Adipocyte (in vitro differentiated cells): ENCODE data around the gene ADRB1.
A peak's percentile ranks its signal among the peaks of the same experiment; 100 is the strongest.

Source experiments
- DNase-seq: peaks from one replicate; pipeline ENCODE4 v3.0.0-alpha.2; 2015; ENCODE audit warnings: low read depth
- H3K27me3 ChIP-seq: replicated peaks from 2 replicates; pipeline ENCODE4 v1.7.0; 2013; ENCODE audit warnings: mild to moderate bottlenecking, low read length, moderate library complexity; ENCODE audit not compliant: control insufficient read depth, insufficient read depth
- H3K36me3 ChIP-seq: 2 replicates; pipeline ENCODE4 v1.7.0; 2013; ENCODE audit warnings: low read length, mild to moderate bottlenecking, moderate library complexity; ENCODE audit not compliant: control insufficient read depth, insufficient read depth, severe bottlenecking
- H3K4me1 ChIP-seq: 2 replicates; pipeline ENCODE4 v1.7.0; 2013; ENCODE audit warnings: mild to moderate bottlenecking, low read length, moderate library complexity; ENCODE audit not compliant: control insufficient read depth, insufficient read depth
- H3K4me3 ChIP-seq: 2 replicates; pipeline ENCODE4 v1.7.0; 2013; ENCODE audit warnings: mild to moderate bottlenecking, low read length, moderate library complexity
- H3K9ac ChIP-seq: 2 replicates; pipeline ENCODE4 v1.7.0; 2013; ENCODE audit warnings: mild to moderate bottlenecking, low read length, moderate library complexity
- H3K9me3 ChIP-seq: 2 replicates; pipeline ENCODE4 v1.7.0; 2013; ENCODE audit warnings: mild to moderate bottlenecking, low read length, moderate library complexity; ENCODE audit not compliant: control insufficient read depth

The ADRB1 gene

DNA sequence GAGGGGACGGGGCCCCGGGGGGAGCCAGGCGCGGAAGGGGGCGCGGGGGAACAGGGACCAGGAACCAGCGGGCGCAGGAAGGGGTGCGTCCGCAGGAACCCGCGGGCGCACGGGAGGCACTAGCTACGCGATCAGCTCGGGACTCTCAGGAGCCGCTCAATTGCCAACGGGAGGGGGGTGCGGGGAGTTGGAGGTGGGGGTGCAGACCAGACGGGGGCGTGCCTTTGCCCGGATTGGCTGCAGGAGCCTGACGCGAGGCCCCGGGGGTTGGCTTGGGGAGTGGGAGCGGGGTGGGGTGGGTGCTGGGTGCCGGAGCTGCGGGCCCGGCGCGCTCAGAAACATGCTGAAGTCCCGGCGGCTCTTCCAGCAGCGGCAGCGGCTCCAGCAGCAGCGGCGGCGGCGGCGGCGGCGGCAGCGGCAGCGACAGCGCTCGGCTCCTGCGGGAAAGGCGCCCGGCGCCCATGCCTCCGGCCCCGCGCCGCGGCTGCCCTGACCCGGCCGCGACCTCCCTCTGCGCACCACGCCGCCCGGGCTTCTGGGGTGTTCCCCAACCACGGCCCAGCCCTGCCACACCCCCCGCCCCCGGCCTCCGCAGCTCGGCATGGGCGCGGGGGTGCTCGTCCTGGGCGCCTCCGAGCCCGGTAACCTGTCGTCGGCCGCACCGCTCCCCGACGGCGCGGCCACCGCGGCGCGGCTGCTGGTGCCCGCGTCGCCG is at the start of gene ADRB1:
Gene ADRB1 (plus strand): TSS at position 335 of the 715 bp plus-strand sequence. CDS start 267 bp downstream, at position 602.
- Histone ChIP-seq H3K4me3 (peak within 1 kb of the TSS; percentile 63), H3K9me3 (no peaks in the 10 kb centered on the region), H3K36me3 (no peaks in the 10 kb centered on the region), H3K27me3 (peaks cover 64% of the 10 kb centered on the region), H3K9ac (no peak within 1 kb of the TSS), H3K4me1 (peaks cover 5% of the 10 kb centered on the region)
- peak; percentile 50 for DNase-seq

DNA sequence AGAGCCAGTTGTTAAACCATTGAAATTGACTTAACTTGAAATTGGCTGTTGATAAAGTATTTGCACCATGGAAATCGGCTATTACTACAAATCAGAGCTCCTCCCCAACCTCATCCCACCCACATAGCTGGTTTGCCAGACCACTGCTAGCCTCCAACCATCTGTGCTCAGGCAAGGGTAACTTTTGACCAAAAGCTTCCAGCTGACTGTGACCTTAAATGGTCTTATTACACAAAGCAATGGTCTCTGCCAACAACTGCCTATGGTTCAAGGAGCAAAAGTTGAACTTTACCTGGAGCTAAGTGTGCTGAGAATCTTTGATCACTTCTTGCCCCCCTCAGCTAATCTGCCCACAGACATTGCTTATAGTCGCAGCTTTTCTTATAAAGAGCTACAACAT is 48.5 kb upstream of the ADRB1 start:
- no peaks in the 10 kb centered on the region for H3K36me3 ChIP-seq
- H3K4me1 ChIP-seq, result peaks cover 39% of the 10 kb centered on the region
- H3K9me3 ChIP-seq, result no peaks in the 10 kb centered on the region
- H3K9ac ChIP-seq, result no peak overlapping the region
- H3K27me3 ChIP-seq, result peaks cover 20% of the 10 kb centered on the region
- H3K4me3 ChIP-seq, result no peak overlapping the region
- DNase-seq, result no peak

DNA sequence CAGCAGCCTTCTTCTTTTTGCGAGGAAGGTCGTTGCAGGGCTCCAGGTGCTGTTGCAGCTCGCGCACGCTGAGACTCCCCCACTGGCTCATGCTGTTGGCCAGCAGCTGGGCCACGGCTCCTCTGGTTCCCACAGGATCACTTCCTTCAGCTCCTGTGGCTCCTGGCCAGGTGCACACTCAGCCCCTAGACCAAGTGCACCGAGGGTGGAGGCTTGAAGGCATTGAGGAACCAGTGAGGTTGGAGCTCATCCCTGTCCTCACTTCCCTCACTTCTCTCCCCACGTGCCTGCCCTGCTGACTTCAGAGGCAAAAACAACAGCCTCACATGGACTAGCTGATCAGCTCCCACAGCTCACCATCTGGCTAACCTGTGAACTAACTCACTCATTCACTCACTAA is 46.2 kb upstream of the ADRB1 start:
- Histone ChIP-seq H3K9ac (no peak overlapping the region), H3K4me3 (no peak overlapping the region), H3K27me3 (peaks cover 24% of the 10 kb centered on the region), H3K9me3 (no peaks in the 10 kb centered on the region), H3K4me1 (peaks cover 35% of the 10 kb centered on the region), H3K36me3 (no peaks in the 10 kb centered on the region)
- DNase-seq, result no peak

DNA sequence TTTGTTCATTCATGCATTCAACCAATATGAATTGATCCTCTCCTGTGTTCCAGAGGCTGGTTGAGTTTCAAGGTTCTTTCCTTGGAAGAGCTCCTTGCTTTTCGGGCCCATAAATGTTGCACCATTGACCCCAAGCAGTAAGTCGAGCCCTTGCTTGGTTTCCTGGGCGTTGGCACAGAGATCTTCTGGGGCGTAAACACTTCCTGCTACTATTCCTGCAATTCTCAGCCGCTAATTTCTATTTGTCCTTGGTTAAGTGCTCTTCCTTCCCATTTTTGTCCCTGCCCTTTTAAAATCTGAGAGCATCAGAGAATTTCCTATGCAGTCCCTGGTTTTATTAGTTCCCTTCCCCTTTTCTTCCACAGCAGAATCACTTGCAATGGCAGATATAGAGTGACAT is 44.1 kb upstream of the ADRB1 start:
- peaks cover 14% of the 10 kb centered on the region for H3K4me1 ChIP-seq
- peaks cover 25% of the 10 kb centered on the region for H3K27me3 ChIP-seq
- H3K9me3 ChIP-seq, result no peaks in the 10 kb centered on the region
- H3K4me3 ChIP-seq, result no peak overlapping the region
- DNase-seq, result no peak
- H3K9ac ChIP-seq, result no peak overlapping the region
- H3K36me3 ChIP-seq, result no peaks in the 10 kb centered on the region

DNA sequence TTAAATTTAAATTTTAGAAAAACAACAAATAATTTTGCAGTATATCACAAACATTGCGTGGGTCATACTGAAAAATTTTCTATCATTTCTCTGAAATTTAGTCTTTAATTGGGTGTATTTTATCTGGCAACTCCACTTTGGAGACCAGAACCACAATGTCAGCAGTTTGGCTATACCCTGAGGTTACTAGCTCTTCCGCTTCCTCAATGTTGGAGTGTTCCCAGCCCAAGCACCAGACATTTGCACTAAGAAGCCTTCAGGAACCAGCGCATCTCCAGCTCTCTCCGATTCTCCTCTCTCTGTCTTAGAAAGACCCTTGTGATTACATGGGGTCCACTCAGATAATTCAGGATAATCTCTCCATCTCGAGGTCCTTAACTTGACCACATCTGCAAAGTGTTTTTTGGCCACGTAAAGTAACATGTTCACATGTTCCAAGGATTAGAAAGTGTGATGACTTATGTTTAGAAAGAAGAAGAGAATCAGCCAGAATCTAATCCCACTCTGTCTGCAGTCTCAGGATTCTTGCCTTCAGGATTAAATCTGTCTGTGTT is 43.1 kb upstream of the ADRB1 start:
- no peaks in the 10 kb centered on the region for H3K9me3 ChIP-seq
- H3K9ac ChIP-seq, result no peak overlapping the region
- no peak overlapping the region for H3K4me3 ChIP-seq
- peaks cover 22% of the 10 kb centered on the region for H3K27me3 ChIP-seq
- H3K36me3 ChIP-seq, result no peaks in the 10 kb centered on the region
- peaks cover 4% of the 10 kb centered on the region for H3K4me1 ChIP-seq
- DNase-seq, result no peak

DNA sequence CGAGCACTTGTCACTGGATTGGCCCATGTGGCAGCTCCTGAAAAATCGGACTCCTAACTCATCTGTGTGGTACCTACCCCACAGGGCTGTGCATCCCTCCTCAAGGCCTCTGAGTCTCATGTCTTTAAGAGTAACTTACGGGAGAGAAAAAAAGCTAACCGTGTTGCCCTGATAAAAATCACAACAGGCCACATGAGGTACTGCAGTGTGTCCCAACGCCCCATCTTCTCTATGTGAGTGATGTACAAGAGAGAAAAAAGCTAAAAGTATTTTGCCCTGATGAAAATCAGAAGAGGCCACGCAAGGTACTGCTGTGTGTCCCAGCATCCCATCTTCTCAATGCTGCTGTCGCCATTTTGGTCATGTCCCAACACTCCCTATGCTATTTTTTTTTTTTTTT is 41.2 kb upstream of the ADRB1 start:
- H3K9ac ChIP-seq, result no peak overlapping the region
- H3K27me3 ChIP-seq, result peaks cover 9% of the 10 kb centered on the region
- no peak overlapping the region for H3K4me3 ChIP-seq
- no peak for DNase-seq
- no peaks in the 10 kb centered on the region for H3K36me3 ChIP-seq
- no peaks in the 10 kb centered on the region for H3K4me1 ChIP-seq
- no peaks in the 10 kb centered on the region for H3K9me3 ChIP-seq

DNA sequence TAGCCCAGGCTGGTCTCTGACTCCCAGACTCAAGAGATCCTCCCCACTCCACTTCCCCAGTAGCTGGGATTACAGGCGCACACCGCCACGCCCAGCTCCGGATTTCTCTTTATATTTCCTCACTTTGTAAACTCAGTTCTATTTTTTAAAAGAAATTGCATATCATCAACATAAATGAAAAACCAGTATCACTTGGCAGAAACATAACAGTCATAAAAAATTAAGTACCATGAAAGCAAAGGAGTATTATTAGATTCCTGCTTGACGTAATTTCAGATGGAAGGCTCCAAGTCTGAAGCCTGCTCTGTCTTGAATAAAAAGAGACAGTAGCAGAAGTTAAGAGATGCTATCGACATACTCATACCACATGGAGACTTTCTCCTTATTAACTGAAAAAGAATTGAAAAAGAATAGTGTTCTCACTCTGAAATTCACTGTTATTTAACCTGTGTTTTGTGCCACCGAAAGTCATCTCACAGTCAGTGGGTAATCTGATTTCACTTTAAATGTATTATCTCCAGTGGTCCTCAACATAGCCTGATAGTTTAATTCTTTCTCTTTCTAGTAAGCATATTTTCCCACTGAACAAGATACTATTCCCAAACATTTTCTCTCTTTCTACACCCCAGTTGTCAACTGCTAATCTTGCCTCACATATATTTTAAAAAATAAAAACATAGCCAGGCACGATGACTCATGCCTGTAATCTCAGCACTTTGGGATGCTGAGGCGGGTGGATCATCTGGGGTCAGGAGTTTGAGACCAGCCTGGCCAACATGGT is 40.3 kb upstream of the ADRB1 start:
- no peak overlapping the region for H3K9ac ChIP-seq
- peaks cover 9% of the 10 kb centered on the region for H3K27me3 ChIP-seq
- no peak overlapping the region for H3K4me3 ChIP-seq
- no peaks in the 10 kb centered on the region for H3K4me1 ChIP-seq
- H3K36me3 ChIP-seq, result no peaks in the 10 kb centered on the region
- DNase-seq, result no peak
- H3K9me3 ChIP-seq, result no peaks in the 10 kb centered on the region

DNA sequence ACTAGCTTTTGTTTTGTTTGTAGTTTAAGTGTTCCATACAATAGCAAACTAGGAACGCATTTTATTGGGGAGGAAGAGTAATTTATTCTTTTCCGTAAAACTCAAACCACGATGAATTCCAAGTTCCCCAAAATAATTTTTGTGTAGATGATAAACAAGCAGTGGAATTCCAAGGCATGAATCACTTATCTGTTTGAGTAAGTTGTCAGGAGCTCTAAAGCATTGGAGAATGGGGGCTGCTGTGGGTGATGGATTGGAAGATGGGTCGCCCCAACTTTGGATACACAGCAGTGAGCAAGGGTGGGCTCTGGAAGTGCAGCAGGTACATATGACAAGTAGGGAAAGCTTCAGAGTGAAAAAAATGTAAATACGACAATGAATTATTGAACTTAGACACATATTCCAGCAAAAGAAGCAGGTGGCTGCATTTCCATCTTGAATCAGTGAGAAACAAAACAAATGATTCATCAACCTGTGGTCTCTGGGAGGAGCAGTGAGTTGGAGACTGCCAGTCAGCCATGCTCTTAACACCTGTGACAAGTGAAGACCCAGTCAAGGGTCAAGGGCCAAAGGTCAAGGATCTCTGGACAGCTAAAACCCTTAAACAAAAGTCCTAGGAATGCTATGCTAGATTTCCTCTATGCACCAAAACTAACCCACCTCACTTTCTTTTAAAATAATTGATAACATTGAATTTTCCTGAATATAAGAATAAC is 34.2 kb upstream of the ADRB1 start:
- Histone ChIP-seq H3K4me3 (no peak overlapping the region), H3K36me3 (no peaks in the 10 kb centered on the region), H3K4me1 (no peaks in the 10 kb centered on the region)

DNA sequence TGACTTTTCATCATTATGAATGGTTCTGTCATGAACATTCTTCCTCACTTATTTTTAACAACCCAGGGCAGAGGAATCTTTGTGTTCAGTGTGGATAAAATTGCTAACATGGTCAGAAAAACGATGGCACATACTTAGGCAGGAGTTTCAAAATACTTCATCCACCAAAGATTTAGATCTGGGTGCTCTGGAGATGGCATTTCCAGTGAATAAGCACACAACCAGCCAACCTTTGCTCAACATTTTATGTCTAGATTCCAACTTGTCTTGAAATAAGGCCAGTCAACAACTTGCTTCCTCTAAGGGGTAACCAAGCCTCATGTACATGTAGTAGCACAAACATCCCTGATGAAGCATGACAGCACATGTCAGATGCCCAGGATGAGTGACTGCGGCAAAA is 33.4 kb upstream of the ADRB1 start:
- DNase-seq, result peak; percentile 24
- Histone ChIP-seq H3K4me3 (no peak overlapping the region), H3K9ac (no peak overlapping the region), H3K4me1 (no peaks in the 10 kb centered on the region), H3K9me3 (peaks cover 3% of the 10 kb centered on the region), H3K27me3 (peaks cover 3% of the 10 kb centered on the region), H3K36me3 (no peaks in the 10 kb centered on the region)

More for the DNA sequence above, 34.2 kb upstream of the ADRB1 start:
- H3K9me3 ChIP-seq, result no peaks in the 10 kb centered on the region
- DNase-seq, result no peak
- no peak overlapping the region for H3K9ac ChIP-seq
- H3K27me3 ChIP-seq, result peaks cover 3% of the 10 kb centered on the region

DNA sequence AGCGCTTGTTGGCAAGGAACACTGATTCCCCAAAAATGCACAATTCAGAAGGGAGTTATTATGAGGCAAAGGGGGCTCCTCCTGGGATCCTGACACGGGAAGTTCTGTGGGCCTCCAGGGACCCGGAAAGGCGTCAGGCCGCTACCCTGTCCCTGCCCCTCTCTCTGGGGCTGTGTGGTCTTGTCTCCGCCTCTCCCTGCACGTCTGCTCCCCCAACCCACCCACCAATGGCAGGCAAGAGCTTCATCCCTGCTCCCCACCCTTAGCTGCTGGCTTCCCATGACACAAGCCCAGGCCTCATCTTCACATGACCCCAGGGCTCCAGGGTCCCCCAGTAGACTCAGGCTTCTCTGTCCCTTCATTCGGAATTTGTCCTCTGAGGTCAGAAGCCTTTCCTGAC is 31.0 kb upstream of the ADRB1 start:
- H3K9ac ChIP-seq, result no peak overlapping the region
- DNase-seq, result no peak
- H3K4me1 ChIP-seq, result no peaks in the 10 kb centered on the region
- no peaks in the 10 kb centered on the region for H3K36me3 ChIP-seq
- peaks cover 12% of the 10 kb centered on the region for H3K27me3 ChIP-seq
- peaks cover 12% of the 10 kb centered on the region for H3K9me3 ChIP-seq
- no peak overlapping the region for H3K4me3 ChIP-seq

DNA sequence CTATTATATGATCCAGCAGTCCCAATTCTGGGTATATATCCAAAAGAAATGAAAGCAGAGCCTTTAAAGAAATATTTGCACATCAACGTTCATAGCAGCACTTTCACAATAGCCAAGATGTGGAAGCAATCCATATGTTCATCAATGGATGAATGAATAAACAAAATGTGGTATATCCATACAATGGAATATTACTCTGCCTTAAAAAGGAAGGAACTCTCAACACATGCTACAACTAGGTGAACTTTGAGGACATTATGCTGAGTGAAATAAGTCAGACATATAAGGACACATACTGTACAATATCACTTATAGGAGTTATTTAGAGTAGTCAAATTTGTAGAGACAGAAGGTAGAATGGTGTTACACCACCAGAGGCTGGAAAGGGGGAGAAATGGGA is 28.0 kb upstream of the ADRB1 start:
- H3K4me1 ChIP-seq, result no peaks in the 10 kb centered on the region
- H3K36me3 ChIP-seq, result no peaks in the 10 kb centered on the region
- H3K9ac ChIP-seq, result no peak overlapping the region
- DNase-seq, result no peak
- H3K27me3 ChIP-seq, result peaks cover 16% of the 10 kb centered on the region
- peaks cover 12% of the 10 kb centered on the region for H3K9me3 ChIP-seq
- no peak overlapping the region for H3K4me3 ChIP-seq
